Vein endothelial cell (primary cell): ENCODE data around the gene ZCCHC18. TPM values are rescaled to one million over a fixed set of nuclear protein-coding genes. Genes with fewer than 3 reads are reported as not detected.

Experiments
- total RNA-seq: library from RNA; depleted of rRNA; stranded (reverse); fragments of >200 nt; gene quantifications from 2 replicates; pipeline ENCODE4 v1.2.3, GENCODE V29; 2012

The ZCCHC18 gene
- 1.3 and 2.7 TPM in 2 replicates for total RNA-seq

GRCh38 chrX:104112326-104112951 lies at the start of gene ZCCHC18:
Gene ZCCHC18 (plus strand): TSS chrX:104112523. CDS start chrX:104114112, 1,589 bp downstream.

GRCh38 chrX:104075778-104076445 lies 36.4 kb upstream of the ZCCHC18 start, which contains the start of gene TMSB15C:
Gene TMSB15C (minus strand): TSS chrX:104076236.

GRCh38 chrX:104156630-104157529 lies 44.6 kb downstream of the ZCCHC18 start, which contains the start of gene SLC25A53:
Gene SLC25A53 (minus strand): TSS chrX:104157009. CDS start chrX:104105257, 51,752 bp downstream.

Other genes with a start within 250 kb of the ZCCHC18 start
- gene TMSB15B, start 149.9 kb upstream of the ZCCHC18 start, total RNA-seq, result 6.2 and 8.9 TPM in 2 replicates
- not detected in 2 replicates for gene H2BW1, start 98.8 kb upstream of the ZCCHC18 start, total RNA-seq
- gene H2BW2, start 72.6 kb upstream of the ZCCHC18 start, total RNA-seq, result not detected in 2 replicates
- 5.0 and 5.9 TPM in 2 replicates for gene TMSB15C, start 36.3 kb upstream of the ZCCHC18 start, total RNA-seq
- 4.9 and 9.4 TPM in 2 replicates for gene SLC25A53, start 44.5 kb downstream of the ZCCHC18 start, total RNA-seq
- 26.5 and 31.0 TPM in 2 replicates for gene FAM199X, start 53.9 kb downstream of the ZCCHC18 start, total RNA-seq
- 0.29 and 0.65 TPM in 2 replicates for gene ESX1, start 142.4 kb downstream of the ZCCHC18 start, total RNA-seq